Mesenchymal stem cell (in vitro differentiated cells and primary cell): Measurements from ENCODE around the gene HDHD5.

ENCODE experiments used
- DNase-seq: peaks from one replicate; pipeline ENCODE4 v3.0.0-alpha.2; 2013
- H2AFZ ChIP-seq: one replicate; pipeline ENCODE4 v1.6.1; 2013; ENCODE audit warnings: low read depth, mild to moderate bottlenecking, control low read depth, inconsistent platforms, low read length, moderate library complexity
- H2AK5ac ChIP-seq: 2 replicates; pipeline ENCODE4 v1.6.1; 2013; ENCODE audit warnings: low read length, moderate library complexity, mild to moderate bottlenecking, inconsistent platforms; ENCODE audit not compliant: severe bottlenecking
- H2BK120ac ChIP-seq: one replicate; pipeline ENCODE4 v1.6.1; 2013; ENCODE audit warnings: low read depth, mild to moderate bottlenecking, inconsistent platforms, low read length, moderate library complexity
- H2BK12ac ChIP-seq, 2 experiments: one replicate each; pipeline ENCODE4 v1.6.1; 2013; ENCODE audit warnings: inconsistent platforms in 2 of 2, low read length in 2 of 2, mild to moderate bottlenecking in 2 of 2, moderate library complexity in 2 of 2, control low read depth in 1 of 2
- H2BK15ac ChIP-seq: one replicate; pipeline ENCODE4 v1.6.1; 2013; ENCODE audit warnings: mild to moderate bottlenecking, low read depth, inconsistent platforms; ENCODE audit not compliant: poor library complexity, severe bottlenecking
- H2BK5ac ChIP-seq: 2 replicates; pipeline ENCODE4 v1.6.1; 2013; ENCODE audit warnings: low read depth, mild to moderate bottlenecking, low read length, control low read depth, inconsistent platforms; ENCODE audit not compliant: poor library complexity, severe bottlenecking
- H3K14ac ChIP-seq, 2 experiments: one replicate each; pipeline ENCODE4 v1.6.1; 2013; ENCODE audit warnings: inconsistent platforms in 2 of 2, low read length in 2 of 2, control low read depth in 1 of 2, mild to moderate bottlenecking in 1 of 2, moderate library complexity in 1 of 2
- H3K18ac ChIP-seq, 2 experiments: one replicate each; pipeline ENCODE4 v1.6.1; 2013; ENCODE audit warnings: inconsistent platforms in 2 of 2, low read length in 2 of 2, control low read depth in 1 of 2, low read depth in 1 of 2, mild to moderate bottlenecking in 1 of 2
- H3K23ac ChIP-seq, 2 experiments: one replicate each; pipeline ENCODE4 v1.6.1; 2013; ENCODE audit warnings: inconsistent platforms in 2 of 2, low read length in 2 of 2, mild to moderate bottlenecking in 2 of 2, moderate library complexity in 2 of 2, control low read depth in 1 of 2
- H3K27ac ChIP-seq: 2 replicates; pipeline ENCODE4 v1.5.1; 2013; ENCODE audit warnings: mild to moderate bottlenecking, moderate library complexity, low read length, control low read depth, inconsistent platforms; ENCODE audit not compliant: poor library complexity, severe bottlenecking
- H3K27me3 ChIP-seq, 2 experiments: 2 replicates each; pipeline versions ENCODE4 v1.6.1 to v1.7.0; 2013; ENCODE audit warnings: low read length in 2 of 2, mild to moderate bottlenecking in 2 of 2, moderate library complexity in 2 of 2, control low read depth in 1 of 2, inconsistent platforms in 1 of 2; ENCODE audit not compliant: control insufficient read depth in 1 of 2, insufficient read depth in 1 of 2
- H3K36me3 ChIP-seq, 2 experiments: 2 replicates each; pipeline versions ENCODE4 v1.6.1 to v1.7.0; 2013; ENCODE audit warnings: low read length in 2 of 2, control low read depth in 1 of 2, inconsistent platforms in 1 of 2, low read depth in 1 of 2, mild to moderate bottlenecking in 1 of 2; ENCODE audit not compliant: insufficient read depth in 2 of 2, control insufficient read depth in 1 of 2
- H3K4ac ChIP-seq, 2 experiments: one replicate each; pipeline ENCODE4 v1.6.1; 2013; ENCODE audit warnings: inconsistent platforms in 2 of 2, low read length in 2 of 2, mild to moderate bottlenecking in 2 of 2, moderate library complexity in 2 of 2, control low read depth in 1 of 2, low read depth in 1 of 2
- H3K4me1 ChIP-seq: 2 replicates; pipeline ENCODE4 v1.6.1; 2013; ENCODE audit warnings: low read depth, low read length, control low read depth; ENCODE audit not compliant: control insufficient read depth, insufficient read depth
- H3K4me2 ChIP-seq: 2 replicates; pipeline ENCODE4 v1.6.1; 2013; ENCODE audit warnings: low read length, mild to moderate bottlenecking, inconsistent platforms; ENCODE audit not compliant: poor library complexity, severe bottlenecking
- H3K4me3 ChIP-seq, 2 experiments: 2 replicates each; pipeline versions ENCODE4 v1.5.1 to v1.7.0; 2013; ENCODE audit warnings: low read length in 2 of 2, mild to moderate bottlenecking in 2 of 2, control low read depth in 1 of 2, low read depth in 1 of 2; ENCODE audit not compliant: insufficient read depth in 1 of 2
- H3K79me1 ChIP-seq: replicated peaks from 2 replicates; pipeline ENCODE4 v1.6.1; 2013; ENCODE audit warnings: mild to moderate bottlenecking, control low read depth, low read length, inconsistent platforms; ENCODE audit not compliant: poor library complexity, severe bottlenecking
- H3K9ac ChIP-seq: 2 replicates; pipeline ENCODE4 v1.7.0; 2013; ENCODE audit warnings: mild to moderate bottlenecking, low read length, moderate library complexity
- H3K9me3 ChIP-seq: 2 replicates; pipeline ENCODE4 v1.7.0; 2013; ENCODE audit warnings: mild to moderate bottlenecking, low read length; ENCODE audit not compliant: control insufficient read depth
- H4K8ac ChIP-seq: one replicate; pipeline ENCODE4 v1.6.1; 2013; ENCODE audit warnings: inconsistent platforms, mild to moderate bottlenecking, low read length, moderate library complexity
- H4K91ac ChIP-seq: one replicate; pipeline ENCODE4 v1.6.1; 2013; ENCODE audit warnings: mild to moderate bottlenecking, low read length, inconsistent platforms
- WGBS: methylation state at CpG from one replicate; pipeline ENCODE4 v1.1.7; 2013; ENCODE audit warnings: mixed read lengths; 5-methylcytosine and 5-hydroxymethylcytosine counted together

Gene HDHD5

GRCh38 chr22:17140826-17141766 is 18.0 kb downstream of the HDHD5 start:
- WGBS, result 97% methylated on average over 8 of the region's 9 CpGs
- no peak overlapping the region for H4K91ac ChIP-seq
- no peak overlapping the region for H3K4ac ChIP-seq
- no peaks in the 10 kb centered on the region for H3K27me3 ChIP-seq
- H3K79me1 ChIP-seq, result peaks cover 7% of the 10 kb centered on the region
- H3K4me3 ChIP-seq, result no peak overlapping the region
- H3K36me3 ChIP-seq, result peaks cover 54 to 69% of the 10 kb centered on the region in 2 experiments
- no peak overlapping the region for H2AK5ac ChIP-seq
- no peaks in the 10 kb centered on the region for H3K4me1 ChIP-seq
- no peak for DNase-seq
- H3K27ac ChIP-seq, result no peak overlapping the region
- H2BK12ac ChIP-seq, result no peak overlapping the region
- H2BK15ac ChIP-seq, result no peak overlapping the region
- no peaks in the 10 kb centered on the region for H3K9me3 ChIP-seq
- no peak overlapping the region for H3K14ac ChIP-seq
- H3K23ac ChIP-seq, result no peak overlapping the region
- no peak overlapping the region for H2BK5ac ChIP-seq
- H3K4me2 ChIP-seq, result no peak overlapping the region
- H4K8ac ChIP-seq, result no peak overlapping the region
- H2BK120ac ChIP-seq, result no peak overlapping the region
- H3K9ac ChIP-seq, result no peak overlapping the region
- no peak overlapping the region for H3K18ac ChIP-seq
- H2AFZ ChIP-seq, result no peak overlapping the region

DNA sequence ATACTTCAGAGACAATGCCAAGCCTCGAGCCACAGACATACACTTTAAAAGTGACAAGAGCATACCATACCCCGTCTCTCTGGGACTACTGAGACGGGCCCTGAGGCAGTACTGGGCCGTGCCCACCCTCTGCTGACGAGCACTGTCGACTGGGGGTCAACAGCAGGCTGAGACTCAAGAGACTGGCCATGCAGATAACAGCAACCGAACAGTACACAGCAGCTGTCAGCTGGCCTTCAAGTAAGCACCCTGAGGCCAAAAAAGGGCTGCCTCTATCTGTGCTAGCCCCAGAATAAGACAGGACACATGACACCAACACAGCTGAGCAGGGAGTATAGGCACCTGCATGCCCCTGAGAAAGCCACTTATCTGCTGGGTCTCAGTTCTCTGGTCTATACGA is 19.1 kb downstream of the HDHD5 start:
- no peak overlapping the region for H2AK5ac ChIP-seq
- 96% methylated on average over 8 of the region's 8 CpGs for WGBS
- no peak overlapping the region for H2AFZ ChIP-seq
- no peak overlapping the region for H2BK5ac ChIP-seq
- no peak overlapping the region for H3K9ac ChIP-seq
- no peaks in the 10 kb centered on the region for H3K27me3 ChIP-seq
- no peak overlapping the region for H4K8ac ChIP-seq
- peaks cover 7% of the 10 kb centered on the region for H3K79me1 ChIP-seq
- no peak overlapping the region for H3K27ac ChIP-seq
- no peak for DNase-seq
- H3K4me3 ChIP-seq, result no peak overlapping the region
- H3K4me2 ChIP-seq, result no peak overlapping the region
- no peak overlapping the region for H2BK120ac ChIP-seq
- peaks cover 58 to 67% of the 10 kb centered on the region in 2 experiments for H3K36me3 ChIP-seq
- no peak overlapping the region for H3K18ac ChIP-seq
- H3K9me3 ChIP-seq, result no peaks in the 10 kb centered on the region
- no peak overlapping the region for H4K91ac ChIP-seq
- no peak overlapping the region for H3K4ac ChIP-seq
- no peak overlapping the region for H3K23ac ChIP-seq
- no peak overlapping the region for H3K14ac ChIP-seq
- H3K4me1 ChIP-seq, result no peaks in the 10 kb centered on the region
- H2BK12ac ChIP-seq, result no peak overlapping the region
- no peak overlapping the region for H2BK15ac ChIP-seq

DNA sequence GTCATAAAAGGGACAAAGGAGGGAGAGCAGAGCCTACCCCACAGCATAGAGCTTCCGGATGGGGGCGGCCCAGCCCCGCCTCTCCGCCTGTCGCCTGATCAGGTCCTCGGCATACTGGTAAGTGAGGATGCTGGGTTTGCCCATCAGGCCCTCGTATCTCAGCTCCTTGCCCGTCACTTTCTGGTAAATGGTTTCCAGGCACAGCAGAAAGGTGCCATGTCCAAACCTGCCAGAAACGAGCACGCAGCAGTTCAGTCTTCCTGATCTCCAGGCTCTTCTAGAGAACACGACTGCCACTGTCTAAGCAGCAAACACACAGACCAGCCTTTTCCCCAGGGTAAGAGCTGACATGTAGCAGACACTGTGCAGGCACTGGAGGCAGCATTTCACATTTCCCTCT is 20.6 kb downstream of the HDHD5 start:
- Histone ChIP-seq H3K79me1 (peaks cover 5% of the 10 kb centered on the region), H3K18ac (no peak overlapping the region), H3K4me2 (no peak overlapping the region), H3K27ac (no peak overlapping the region), H4K8ac (no peak overlapping the region), H3K4me1 (no peaks in the 10 kb centered on the region), H3K4me3 (no peak overlapping the region), H3K27me3 (no peaks in the 10 kb centered on the region), H2AFZ (no peak overlapping the region), H3K23ac (no peak overlapping the region), H2AK5ac (no peak overlapping the region), H2BK5ac (no peak overlapping the region), H2BK120ac (no peak overlapping the region), H3K14ac (no peak overlapping the region), H3K4ac (no peak overlapping the region), H3K9ac (no peak overlapping the region), H3K9me3 (no peaks in the 10 kb centered on the region), H3K36me3 (peaks cover 49 to 57% of the 10 kb centered on the region in 2 experiments), H4K91ac (no peak overlapping the region), H2BK12ac (no peak overlapping the region), H2BK15ac (no peak overlapping the region)
- DNase-seq, result no peak
- WGBS, result 92% methylated on average over 11 of the region's 11 CpGs

GRCh38 chr22:17137861-17138425 is 21.1 kb downstream of the HDHD5 start:
- Histone ChIP-seq H2AFZ (no peak overlapping the region), H2BK120ac (no peak overlapping the region), H3K79me1 (peaks cover 3% of the 10 kb centered on the region), H3K36me3 (peaks cover 48 to 54% of the 10 kb centered on the region in 2 experiments), H2AK5ac (no peak overlapping the region), H3K4me2 (no peak overlapping the region), H3K9me3 (no peaks in the 10 kb centered on the region), H4K91ac (no peak overlapping the region), H3K9ac (no peak overlapping the region), H3K27me3 (no peaks in the 10 kb centered on the region), H3K4me3 (no peak overlapping the region), H3K23ac (no peak overlapping the region), H3K27ac (no peak overlapping the region), H3K18ac (no peak overlapping the region), H3K4ac (no peak overlapping the region), H3K4me1 (no peaks in the 10 kb centered on the region), H2BK12ac (no peak overlapping the region), H4K8ac (no peak overlapping the region), H3K14ac (no peak overlapping the region), H2BK5ac (no peak overlapping the region), H2BK15ac (no peak overlapping the region)
- WGBS, result 96% methylated on average over 17 of the region's 17 CpGs
- DNase-seq, result no peak
